NB4 (cell line): ENCODE measurements around the gene HYAL3.

Experiments
- CTCF ChIP-seq: IDR thresholded peaks from one replicate; pipeline ENCODE4 v1.5.1; 2012; ENCODE audit warnings: low read depth, low read length
- MYC ChIP-seq: IDR thresholded peaks from 2 replicates; pipeline ENCODE4 v1.6.1; 2011; ENCODE audit warnings: low read depth, low read length
- POLR2A ChIP-seq: IDR thresholded peaks from 2 replicates; pipeline ENCODE4 v1.6.1; 2011; ENCODE audit warnings: mild to moderate bottlenecking; ENCODE audit not compliant: insufficient read length; ENCODE audit errors: extremely low read depth

DNA sequence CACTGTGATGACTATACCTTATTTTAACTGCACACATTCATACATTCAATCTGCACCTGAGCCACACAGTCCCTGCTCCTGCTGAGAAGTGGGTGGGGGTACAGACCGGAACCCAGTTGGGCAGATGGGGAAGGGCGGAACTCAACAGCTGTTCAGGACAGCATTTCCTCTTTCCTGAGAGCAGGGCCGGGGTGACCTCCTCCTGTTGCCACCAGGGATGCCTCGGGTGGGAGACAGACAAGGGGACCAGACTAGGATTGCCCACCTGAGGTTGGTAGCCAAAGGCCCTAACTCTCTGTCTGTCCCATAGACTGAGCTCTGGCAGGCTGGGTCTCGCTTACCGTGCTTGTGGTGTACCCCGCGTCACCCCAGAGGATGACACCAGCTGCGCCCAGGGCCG lies 19.4 kb upstream of the HYAL3 start:
- TF ChIP-seq CTCF, result no peak
- no peak for TF ChIP-seq POLR2A
- no peak for TF ChIP-seq MYC
